ENCODE results near the gene ARHGAP21. TPM values are rescaled to one million over a fixed set of nuclear protein-coding genes. Genes with fewer than 3 reads are reported as not detected.

The ARHGAP21 gene
- total and polyA plus RNA-seq, 3 donors from 2014 or later = 44.3 to 69.2 (median 66.9) TPM

DNA sequence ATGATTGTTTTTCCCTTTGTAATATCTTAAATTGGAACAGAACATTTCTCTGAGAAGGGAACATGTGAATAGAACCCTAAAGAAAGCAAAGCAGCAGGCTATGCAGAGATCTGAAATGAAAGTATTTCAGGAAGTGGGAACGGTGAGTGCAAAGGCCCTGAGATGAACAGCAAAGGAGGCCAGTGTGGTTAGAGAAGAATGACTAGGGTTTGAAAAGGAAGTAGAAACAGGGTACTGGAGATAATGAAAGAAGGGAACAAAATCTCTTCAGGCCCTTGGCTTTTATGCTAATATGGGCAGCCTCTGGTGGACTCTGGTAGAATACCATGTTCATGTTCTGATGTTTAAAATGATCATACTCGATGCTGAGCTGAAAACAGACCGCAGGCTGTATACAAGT is 22.2 kb downstream of the ARHGAP21 start:
- no peak overlapping the region for H3K4me3 ChIP-seq
- TF ChIP-seq POLR2A (IDR thresholded peaks at IDR 0.05) = no peak
- TF ChIP-seq, protein P1, sequence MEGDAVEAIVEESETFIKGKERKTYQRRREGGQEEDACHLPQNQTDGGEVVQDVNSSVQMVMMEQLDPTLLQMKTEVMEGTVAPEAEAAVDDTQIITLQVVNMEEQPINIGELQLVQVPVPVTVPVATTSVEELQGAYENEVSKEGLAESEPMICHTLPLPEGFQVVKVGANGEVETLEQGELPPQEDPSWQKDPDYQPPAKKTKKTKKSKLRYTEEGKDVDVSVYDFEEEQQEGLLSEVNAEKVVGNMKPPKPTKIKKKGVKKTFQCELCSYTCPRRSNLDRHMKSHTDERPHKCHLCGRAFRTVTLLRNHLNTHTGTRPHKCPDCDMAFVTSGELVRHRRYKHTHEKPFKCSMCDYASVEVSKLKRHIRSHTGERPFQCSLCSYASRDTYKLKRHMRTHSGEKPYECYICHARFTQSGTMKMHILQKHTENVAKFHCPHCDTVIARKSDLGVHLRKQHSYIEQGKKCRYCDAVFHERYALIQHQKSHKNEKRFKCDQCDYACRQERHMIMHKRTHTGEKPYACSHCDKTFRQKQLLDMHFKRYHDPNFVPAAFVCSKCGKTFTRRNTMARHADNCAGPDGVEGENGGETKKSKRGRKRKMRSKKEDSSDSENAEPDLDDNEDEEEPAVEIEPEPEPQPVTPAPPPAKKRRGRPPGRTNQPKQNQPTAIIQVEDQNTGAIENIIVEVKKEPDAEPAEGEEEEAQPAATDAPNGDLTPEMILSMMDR (IDR thresholded peaks at IDR 0.05) = no peak
- WGBS, 2 donors = 84 to 89% methylated on average over 3 of the region's 3 CpGs
- intact Hi-C loops (cut with DNase I; ENCODE audit: low total_unique reads) = no loop called here
- no peaks in the 10 kb centered on the region for H3K36me3 ChIP-seq (ENCODE audit: low read depth, missing control alignments)
- no peaks in the 10 kb centered on the region for H3K27me3 ChIP-seq
- no peak overlapping the region for H3K27ac ChIP-seq
- H3K9me3 ChIP-seq = no peaks in the 10 kb centered on the region
- peaks cover 8% of the 10 kb centered on the region for H3K4me1 ChIP-seq
- DNase-seq = no peak

DNA sequence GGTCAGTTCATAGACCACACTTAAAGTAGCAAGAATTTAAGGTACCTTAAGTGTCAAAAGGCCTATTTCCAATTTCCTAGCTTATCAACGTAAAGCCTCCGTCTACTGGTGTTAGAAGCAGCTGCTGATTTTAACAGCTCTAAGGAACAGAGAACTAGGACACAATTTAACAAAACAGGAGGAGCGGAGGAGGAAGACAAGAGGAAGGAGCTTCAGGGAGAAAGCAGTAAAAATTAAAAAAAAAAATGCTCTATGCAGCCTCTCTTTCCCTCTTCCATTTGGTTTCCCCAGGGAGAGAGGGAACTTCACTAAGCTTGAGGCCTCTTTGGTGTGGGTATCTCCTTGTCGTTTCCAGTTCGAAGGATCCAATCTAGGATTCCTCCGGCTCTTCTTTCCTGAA is 22.7 kb downstream of the ARHGAP21 start:
- Histone ChIP-seq H3K36me3 (ENCODE audit: low read depth, missing control alignments) (no peaks in the 10 kb centered on the region), H3K27ac (peak overlapping the region in 1 of 2 donors; percentile 4), H3K4me1 (peaks cover 3% of the 10 kb centered on the region), H3K9me3 (no peaks in the 10 kb centered on the region), H3K27me3 (no peaks in the 10 kb centered on the region), H3K4me3 (no peak overlapping the region)
- intact Hi-C loops (cut with DNase I; ENCODE audit: low total_unique reads) = no loop called here
- 69% methylated on average over 6 of the region's 6 CpGs for WGBS, 2 donors
- no peak for DNase-seq
- TF ChIP-seq, protein P1 (IDR thresholded peaks at IDR 0.05) = no peak
- no peak for TF ChIP-seq POLR2A (IDR thresholded peaks at IDR 0.05)

DNA sequence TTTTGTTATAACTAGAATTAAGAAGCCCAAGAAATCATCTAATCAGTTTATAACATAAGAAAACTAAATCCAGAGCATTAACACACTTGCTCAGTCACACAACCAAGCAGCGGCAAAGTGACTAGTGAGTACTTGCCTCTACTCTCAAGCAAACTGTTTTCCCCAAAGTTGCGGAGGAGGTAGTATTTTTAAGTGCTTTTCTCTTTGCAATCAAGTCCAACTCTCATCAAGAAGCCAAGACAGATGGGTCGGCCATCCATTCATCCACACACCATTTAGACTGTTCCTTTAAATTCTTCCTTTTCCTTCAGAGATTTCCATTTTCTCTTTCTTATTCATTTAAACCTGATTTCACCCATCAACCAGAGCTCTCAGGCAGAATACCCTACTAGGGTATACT is 25.4 kb downstream of the ARHGAP21 start:
- Histone ChIP-seq H3K9me3 (no peaks in the 10 kb centered on the region), H3K4me1 (no peaks in the 10 kb centered on the region), H3K4me3 (no peak overlapping the region), H3K27ac (no peak overlapping the region), H3K36me3 (ENCODE audit: low read depth, missing control alignments) (no peaks in the 10 kb centered on the region), H3K27me3 (no peaks in the 10 kb centered on the region)
- WGBS, 2 donors = 97 to 98% methylated on average over 3 of the region's 3 CpGs
- intact Hi-C loops (cut with DNase I; ENCODE audit: low total_unique reads) = no loop called here
- no peak for DNase-seq
- TF ChIP-seq POLR2A (IDR thresholded peaks at IDR 0.05) = no peak
- TF ChIP-seq, protein P1 (IDR thresholded peaks at IDR 0.05) = no peak

DNA sequence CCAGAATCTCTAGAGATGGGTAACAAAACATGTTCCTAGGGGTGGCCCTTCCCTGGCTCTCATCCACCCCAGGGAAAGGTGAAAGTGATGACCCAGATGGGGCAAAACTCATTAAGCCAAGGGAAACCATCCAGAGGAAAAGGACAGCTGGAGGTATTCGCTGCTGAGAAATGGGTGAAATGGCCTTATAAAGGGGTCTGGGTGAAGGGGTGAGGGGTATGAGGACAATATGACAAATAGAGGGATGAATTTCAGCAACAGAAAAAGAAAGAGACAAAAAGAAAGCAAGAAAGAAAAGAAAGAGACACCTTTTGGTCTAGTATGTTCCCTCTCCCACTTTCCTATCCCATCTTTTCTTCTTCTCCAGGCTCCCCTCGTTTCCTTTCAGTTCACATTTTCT is 26.6 kb downstream of the ARHGAP21 start:
- Histone ChIP-seq H3K4me1 (no peaks in the 10 kb centered on the region), H3K36me3 (ENCODE audit: low read depth, missing control alignments) (no peaks in the 10 kb centered on the region), H3K4me3 (no peak overlapping the region), H3K27ac (no peak overlapping the region), H3K27me3 (no peaks in the 10 kb centered on the region), H3K9me3 (no peaks in the 10 kb centered on the region)
- TF ChIP-seq, protein P1 (IDR thresholded peaks at IDR 0.05) = no peak
- TF ChIP-seq POLR2A (IDR thresholded peaks at IDR 0.05) = no peak
- intact Hi-C loops (cut with DNase I; ENCODE audit: low total_unique reads) = no loop called here
- no peak for DNase-seq
- 90 to 100% methylated on average over 2 of the region's 2 CpGs for whole genome bisulfite sequencing, 2 donors

DNA sequence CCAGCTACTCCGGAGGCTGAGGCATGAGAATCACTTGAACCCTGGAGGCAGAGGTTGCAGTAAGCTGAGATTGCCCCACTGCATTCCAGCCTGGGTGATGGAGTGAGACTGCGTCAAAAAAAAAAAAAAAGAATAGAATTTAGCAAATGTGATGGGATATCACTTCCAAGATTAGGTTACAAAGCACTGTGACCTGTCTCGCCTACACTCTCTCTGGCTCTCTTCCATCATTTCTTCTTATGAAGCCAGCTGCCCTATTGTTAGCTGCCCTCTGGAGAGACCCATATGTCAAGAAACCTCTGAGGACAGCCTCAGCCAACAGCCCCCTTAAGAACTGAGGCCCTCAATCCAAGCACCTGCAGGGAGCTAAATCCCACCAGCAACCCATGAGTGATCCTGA is 28.2 kb downstream of the ARHGAP21 start:
- TF ChIP-seq, protein P1 (IDR thresholded peaks at IDR 0.05) = no peak
- no peak for TF ChIP-seq POLR2A (IDR thresholded peaks at IDR 0.05)
- H3K27me3 ChIP-seq = no peaks in the 10 kb centered on the region
- WGBS, 2 donors = 70 to 80% methylated on average over 3 of the region's 3 CpGs

More for the DNA sequence above, 28.2 kb downstream of the ARHGAP21 start:
- intact Hi-C loops (cut with DNase I; ENCODE audit: low total_unique reads) = no loop called here
- Histone ChIP-seq H3K27ac (no peak overlapping the region), H3K4me1 (no peaks in the 10 kb centered on the region), H3K4me3 (no peak overlapping the region), H3K36me3 (ENCODE audit: low read depth, missing control alignments) (no peaks in the 10 kb centered on the region), H3K9me3 (no peaks in the 10 kb centered on the region)
- DNase-seq = no peak

Measured in testis (tissue), 3 donors.